NCI-H345 (cell line): ENCODE data around the gene UVRAG.
"Not testable (repeated sequence)": the region's sequence is repeated elsewhere in the genome, so short reads cannot be mapped to it uniquely, and the experiment has no call there.

Experiments used
- DNase-seq: peaks from one replicate; lab custom pipeline; 2025; lab: John Stamatoyannopoulos, UW

Gene UVRAG

DNA sequence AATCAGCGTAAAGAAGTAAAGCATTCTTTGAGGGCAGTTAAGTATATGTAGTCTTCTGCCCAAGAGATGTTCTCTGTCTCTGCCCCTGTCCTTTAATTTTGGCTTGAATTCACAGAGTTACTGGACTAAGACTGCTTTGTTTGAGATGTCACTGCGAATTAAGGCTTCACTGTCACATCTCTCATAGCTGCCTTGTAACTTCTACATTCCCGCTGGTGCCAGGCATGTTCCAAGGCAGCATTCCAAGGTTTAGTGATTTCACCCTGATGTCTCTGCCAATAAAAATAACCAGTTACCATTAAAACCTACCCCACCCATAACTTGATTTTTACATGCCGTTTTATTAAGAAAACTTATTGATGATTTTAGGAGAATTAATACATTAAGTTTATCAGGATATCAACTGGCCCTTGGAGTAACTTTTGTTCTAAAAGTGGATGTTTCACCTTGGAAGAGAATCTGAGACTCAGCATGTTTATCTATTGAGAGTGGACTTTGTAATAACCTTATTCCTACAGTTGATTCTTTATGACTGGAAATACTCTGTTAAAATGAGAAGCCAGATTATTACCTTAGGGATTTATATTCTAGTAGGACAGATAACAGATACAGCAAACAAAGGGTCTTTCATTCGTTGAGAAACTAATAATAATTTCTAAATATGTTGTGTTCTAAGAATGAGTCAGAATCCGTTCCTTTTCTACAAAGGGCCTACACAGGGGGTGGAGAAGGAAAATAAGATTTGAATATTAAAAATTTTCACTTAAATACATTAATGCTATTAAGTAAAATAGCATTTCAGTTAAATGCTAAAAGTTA lies 110.2 kb downstream of the UVRAG start:
- no peak for DNase-seq

DNA sequence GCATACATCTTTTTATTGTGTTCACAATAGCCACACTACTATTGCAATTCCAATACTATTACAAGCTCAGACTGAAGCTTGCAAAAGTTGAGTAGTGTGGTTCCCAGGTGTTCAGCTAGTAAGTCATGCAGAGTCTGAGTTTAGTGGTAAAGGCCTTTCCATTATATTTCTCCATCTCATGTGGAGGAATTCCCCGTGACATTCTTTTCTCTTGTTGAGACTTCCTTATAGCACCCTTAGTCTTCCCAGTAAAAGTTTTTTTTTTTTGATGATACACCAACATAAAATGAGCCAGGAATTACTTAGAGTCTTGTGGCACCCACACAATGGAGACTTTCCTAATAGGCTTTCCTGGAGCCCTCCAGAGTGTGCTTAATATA lies 110.8 kb downstream of the UVRAG start:
- DNase-seq, result no peak

DNA sequence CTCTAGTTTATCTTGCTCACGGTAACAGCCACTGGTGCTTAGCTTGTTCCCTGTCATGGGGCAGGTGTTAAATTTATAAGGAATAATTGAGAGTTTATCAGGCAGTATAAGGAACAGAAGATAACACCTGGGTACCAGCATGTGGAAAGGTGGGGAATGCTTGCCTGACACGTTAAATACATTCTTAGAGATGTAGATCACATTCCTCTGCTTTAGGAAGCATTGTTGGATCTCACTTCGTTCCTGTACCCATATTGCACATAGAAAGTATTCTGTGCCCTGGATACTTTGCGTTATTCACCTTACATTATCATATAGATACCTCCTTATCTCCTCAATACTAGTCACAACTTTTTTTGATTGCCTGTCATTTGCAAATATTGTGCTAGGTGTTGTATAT lies 114.7 kb downstream of the UVRAG start:
- no peak for DNase-seq

DNA sequence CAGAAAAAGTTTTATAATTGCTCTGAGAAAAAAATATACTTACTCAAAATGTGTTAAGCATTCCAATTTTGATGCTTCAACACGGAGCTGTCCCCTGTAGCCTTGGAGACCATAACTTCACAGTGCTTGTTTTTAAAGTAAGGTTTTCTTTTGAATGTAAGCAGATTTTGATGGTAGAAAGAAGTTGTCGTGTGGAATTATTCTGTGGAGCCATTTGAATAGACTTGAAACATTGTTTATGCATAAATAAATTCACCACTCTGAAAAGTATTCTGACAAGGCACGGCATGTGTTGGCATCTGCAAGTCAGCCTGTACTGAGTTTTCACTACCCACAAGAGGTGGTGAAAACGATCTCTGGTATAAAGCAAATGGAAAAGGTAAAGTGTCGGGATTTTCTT lies 115.5 kb downstream of the UVRAG start:
- no peak for DNase-seq

DNA sequence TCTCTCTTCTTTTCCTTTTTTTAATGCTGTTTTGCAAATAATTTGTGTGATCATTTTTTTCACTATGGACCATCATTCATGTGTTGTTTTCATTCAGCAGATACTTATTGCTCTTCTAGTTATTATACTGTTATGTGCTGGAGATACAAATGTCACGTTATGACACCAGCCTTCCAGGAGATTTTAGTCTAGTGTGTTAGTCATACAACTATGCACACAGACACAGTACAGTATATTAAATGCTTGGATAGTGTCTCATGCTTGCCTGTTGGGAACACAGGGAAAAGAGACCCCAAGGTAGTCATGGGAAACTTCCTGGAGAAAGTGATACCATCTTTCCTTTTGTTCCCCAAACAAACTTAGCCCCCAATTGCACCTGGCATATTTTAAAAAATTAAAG lies 116.1 kb downstream of the UVRAG start:
- DNase-seq, result no peak

- not testable (repeated sequence) for DNase-seq
Observed at GRCh38 chr11:75933736-75934135, 118.7 kb downstream of the UVRAG start.

DNA sequence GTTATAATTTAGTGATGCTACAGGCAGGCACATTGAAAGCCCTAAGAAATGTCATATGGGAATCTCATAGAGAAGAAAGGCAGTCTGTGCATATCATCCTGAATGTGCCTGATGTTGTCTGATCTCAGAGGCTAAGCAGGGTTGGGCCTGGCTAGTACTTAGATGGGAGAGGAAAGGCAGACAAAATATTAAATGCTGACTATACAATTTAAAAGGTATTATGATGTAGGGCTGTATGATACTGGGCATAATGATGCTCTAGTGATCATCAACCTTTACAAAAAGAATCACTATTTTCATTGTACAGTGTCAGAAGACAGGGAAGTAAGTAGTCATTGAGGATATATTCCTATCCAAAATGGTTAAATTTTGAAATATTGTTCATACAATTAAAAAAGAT lies 119.8 kb downstream of the UVRAG start:
- DNase-seq, result no peak

DNA sequence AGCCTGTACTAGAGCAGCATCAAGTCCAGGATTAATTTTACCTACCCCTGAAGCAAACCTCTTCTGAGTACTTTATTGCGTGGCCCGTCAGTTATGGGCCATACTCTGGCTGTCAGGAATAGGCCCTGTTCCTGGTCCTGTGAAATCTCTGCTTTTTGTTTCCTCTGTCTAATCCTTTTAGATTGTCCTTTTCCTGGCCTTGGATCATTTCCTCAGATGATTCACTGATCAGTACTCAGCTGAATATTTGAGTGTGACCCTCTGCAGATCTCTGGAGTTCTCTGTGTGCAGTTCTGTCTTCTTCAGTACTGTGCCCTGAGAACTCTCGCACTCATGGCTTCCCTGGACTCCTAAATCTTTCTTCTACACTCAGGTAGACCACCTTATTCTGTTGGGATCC lies 123.5 kb downstream of the UVRAG start:
- DNase-seq, result no peak

DNA sequence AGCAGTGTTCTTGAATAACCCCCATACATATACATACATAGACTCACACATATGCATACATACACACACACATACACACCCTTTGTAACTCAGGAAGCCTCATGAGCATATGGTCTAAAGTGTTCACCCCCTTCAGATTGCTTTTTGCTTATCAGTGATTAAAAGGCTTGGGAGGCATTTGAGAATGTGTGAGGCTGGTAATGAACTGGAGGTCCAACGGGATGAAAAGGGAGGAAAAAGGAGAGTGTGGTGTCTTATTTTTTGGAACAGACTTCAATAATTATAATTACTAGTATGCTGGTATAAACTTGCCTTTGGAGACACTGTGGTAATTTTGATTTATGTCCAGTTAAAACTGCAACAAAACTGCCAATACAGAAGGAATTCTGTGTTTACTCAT lies 124.5 kb downstream of the UVRAG start:
- no peak for DNase-seq

- DNase-seq, result no peak
Observed at GRCh38 chr11:75939992-75940391, 125.0 kb downstream of the UVRAG start.

DNA sequence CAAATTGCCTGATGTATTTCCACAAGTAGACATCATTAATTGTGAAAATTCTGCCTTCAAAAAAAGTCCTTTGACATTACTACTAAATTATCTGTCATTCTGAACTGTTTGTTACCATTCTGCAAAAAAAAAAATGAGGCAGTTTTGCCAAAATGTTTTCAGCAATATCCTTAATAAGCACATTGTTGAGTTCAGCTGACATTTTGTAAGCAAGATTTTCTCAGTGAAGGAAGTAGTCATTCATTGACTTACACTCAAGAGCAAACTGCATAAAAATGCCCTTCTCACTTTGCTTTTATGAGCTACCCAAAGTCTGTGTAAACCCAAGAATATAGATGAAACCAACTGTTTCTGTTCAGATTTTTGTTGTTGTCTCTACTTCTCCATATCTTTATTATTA lies 125.9 kb downstream of the UVRAG start:
- DNase-seq, result no peak

- no peak for DNase-seq
Observed at GRCh38 chr11:75944515-75944914, 129.5 kb downstream of the UVRAG start.

- no peak for DNase-seq
Observed at GRCh38 chr11:75945446-75945845, 130.4 kb downstream of the UVRAG start.

GRCh38 chr11:75945947-75946346 lies 130.9 kb downstream of the UVRAG start:
- DNase-seq, result no peak

DNA sequence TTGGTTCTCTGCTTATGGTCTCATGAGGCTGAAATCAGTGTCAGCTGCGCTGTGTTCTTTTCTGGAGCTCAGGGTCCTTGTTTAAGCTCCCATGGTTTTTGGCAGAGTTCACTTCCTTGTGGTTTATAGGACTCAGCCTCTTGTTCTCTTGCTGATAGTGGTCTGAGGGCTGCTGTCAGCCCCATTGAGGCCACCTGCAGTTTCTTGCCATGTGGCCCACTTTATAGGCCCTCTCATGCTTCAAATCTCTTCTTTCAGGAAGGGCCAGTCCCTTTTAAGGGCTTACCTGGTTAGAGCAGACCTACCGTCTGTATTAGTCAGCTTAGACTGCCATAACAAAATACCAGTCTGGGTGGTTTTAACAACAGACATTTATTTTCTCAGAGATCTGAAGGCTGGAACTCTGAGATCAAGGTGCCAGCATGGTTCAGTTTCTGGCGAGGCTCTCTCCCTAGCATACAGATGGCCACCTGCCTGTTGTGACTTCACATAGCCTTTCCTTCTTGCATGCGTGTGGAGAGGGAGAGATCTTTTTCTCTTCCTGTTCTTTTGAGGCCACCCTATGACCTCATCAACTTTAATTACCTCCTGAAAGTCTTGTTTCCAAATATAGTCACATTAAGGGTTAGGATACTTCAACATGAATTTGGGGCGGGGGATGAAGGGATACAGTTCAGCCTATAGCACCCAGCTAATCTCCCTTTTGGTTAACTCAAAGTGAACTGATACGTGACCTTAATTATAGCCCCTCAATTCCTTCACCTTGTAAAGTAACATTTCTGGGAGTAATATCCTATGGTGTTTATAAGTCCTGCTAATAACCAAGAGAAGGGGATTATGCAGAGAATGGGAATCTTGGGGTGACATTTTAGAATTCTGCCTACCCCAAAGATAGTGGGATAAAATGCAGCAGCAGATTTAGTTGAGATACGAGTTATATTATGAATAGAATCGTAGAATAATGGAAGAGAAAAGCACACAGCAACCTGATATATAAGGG lies 131.8 kb downstream of the UVRAG start:
- peak; percentile 69 for DNase-seq

DNA sequence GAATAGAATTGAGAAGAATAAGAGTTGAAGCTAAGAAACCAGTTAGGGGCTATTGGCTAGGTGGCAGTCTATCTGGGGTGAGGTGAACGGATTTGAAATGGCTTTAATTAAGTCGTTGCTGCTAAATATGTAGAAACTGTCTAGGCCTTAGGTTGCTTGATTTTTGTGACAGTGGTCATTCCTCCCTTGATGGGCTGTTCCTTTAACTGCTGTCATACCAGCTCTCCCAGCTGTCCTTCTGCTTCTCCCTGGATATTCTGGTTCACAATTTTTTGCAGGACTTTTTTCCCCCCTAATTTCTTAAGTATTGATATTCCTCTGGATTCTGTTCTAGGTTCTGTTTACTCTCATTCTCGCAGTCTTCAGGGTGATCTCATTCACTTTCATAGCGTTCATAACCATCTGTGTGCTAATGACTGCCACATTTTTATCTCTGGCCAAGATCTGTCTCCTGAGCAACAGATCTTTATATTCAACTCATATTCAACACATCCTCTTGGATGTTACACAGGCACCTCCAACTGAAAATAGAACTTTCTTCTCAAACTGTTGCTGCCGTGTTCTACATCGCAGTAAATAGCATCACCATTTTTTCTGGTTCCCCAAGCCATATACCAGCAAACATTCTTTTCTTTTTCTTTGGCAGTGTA lies 134.1 kb downstream of the UVRAG start:
- DNase-seq, result no peak

DNA sequence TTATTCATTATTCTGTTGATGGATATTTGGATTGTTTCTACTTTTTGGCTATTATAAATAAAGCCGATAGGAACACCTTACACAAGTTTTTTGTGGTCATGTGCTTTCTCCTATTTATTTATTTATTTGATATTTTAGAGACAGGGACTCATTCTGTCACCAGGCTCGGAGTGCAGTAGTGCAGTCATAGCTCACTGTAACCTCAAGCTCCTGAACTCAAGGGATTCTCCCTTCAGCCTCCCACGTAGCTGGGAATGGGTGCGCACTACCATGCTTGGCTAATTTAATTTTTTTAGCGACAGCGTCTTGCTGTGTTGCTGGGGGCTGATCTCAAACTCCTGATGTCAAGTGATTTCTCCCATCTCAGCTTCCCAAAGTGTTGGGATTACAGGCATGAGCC lies 135.1 kb downstream of the UVRAG start:
- DNase-seq, result no peak

DNA sequence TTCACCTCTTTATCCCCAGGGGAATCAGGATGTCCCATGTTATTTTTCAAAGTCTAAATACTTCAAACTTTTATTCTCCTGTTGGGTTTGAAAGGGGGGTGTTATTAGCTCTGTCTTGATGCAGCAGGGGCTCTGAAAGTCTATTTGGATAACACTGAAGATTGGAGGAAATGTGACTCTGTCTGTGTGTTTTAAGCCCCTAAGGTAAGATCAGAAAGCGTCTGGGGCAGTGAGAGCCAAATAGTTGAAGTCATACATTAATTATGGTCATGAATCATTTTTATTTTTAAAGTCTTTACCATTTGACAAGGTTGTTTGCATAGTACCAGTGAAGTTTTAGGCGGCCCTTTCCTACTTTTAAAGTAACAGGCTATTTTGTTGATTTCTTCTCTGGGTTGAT lies 139.0 kb downstream of the UVRAG start:
- DNase-seq, result no peak

- no peak for DNase-seq
Observed at GRCh38 chr11:75955443-75955842, 140.4 kb downstream of the UVRAG start.

DNA sequence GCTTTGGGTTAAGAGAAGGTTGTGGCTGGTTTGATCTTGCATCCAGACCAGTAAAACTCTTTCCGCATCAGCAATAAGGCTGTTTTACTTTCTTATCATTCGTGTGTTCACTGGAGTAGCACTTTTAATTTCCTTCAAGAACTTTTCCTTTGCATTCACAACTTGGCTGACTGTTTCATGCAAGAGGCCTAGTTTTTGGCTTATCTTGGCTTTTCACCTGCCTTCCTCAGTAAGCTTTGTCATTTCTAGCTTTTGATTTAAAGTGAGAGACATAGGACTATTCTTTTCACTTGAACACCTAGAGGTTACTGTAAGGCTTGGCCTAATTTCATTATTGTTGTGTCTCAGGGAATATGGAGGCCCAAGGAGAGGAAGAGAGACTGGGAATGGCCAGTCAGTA lies 144.5 kb downstream of the UVRAG start:
- no peak for DNase-seq

DNA sequence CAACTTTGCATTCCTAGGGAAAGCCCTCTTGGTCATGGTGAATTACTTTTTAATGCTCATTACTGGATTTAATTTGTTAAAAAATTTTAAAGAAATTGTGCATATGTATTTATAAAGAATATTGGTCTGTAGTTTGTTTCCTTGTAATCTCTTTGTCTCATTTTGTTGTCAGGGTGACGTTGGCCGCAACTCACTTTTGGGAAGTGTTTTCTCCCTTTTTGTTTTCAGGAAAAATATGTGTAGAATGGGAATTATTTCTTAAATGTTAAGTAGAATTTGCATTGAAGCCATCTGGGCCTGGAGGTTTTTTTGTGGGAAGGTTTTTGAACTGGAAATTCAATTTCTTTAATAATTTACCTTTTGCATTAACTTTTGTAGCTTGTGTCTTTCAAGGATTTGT lies 149.1 kb downstream of the UVRAG start:
- DNase-seq, result no peak

DNA sequence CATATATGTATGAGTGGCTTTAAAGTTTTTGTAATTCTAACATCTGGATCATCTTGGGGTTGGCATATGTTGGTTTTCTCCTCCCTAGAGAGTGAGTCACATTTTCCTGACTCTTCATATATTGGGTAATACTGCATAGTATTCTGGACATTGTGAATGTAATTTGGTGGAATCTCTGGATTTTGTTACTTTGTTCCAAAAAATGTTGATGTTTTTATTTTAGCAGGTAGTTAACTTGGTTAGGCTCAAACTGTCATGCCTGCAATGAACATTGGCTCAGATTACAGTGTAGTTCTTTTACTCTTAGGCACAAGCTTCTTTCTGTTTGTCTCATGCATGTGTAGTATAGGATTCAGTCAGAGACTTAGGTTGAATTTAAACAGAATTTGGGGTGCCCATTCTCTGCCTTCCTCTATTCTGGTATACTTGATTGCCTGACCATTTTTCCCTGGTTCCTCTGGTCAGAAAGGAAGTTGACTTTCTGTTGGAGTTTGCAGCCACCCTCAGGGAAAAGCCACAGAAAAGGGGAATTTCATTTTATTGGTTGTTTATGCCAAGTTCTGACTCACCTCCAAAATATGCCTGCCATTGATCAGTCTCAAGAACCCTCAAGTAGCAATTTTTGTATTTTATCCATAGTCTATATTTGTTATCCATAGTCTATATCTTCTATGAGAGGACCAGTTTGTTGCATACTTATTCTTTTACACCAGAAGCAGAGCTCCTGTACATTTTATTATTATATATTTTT lies 151.7 kb downstream of the UVRAG start:
- DNase-seq, result no peak
